Left colon (tissue), 2 donors: ENCODE data around the gene CYSLTR2. TPM values are rescaled to one million over a fixed set of nuclear protein-coding genes. Genes with fewer than 3 reads are reported as not detected.
"Not testable (repeated sequence)": the region's sequence is repeated elsewhere in the genome, so short reads cannot be mapped to it uniquely, and the experiment has no call there.

Experiments
- ATAC-seq: fragments of 200-7000 bp; cut with Tn5 transposase; one replicate; pipeline ENCODE4 v1.9.1; 2020; ENCODE audit warnings: mild to moderate bottlenecking, moderate library complexity
- DNase-seq, 2 donors: peaks; one replicate each; pipeline ENCODE4 v3.0.0-alpha.2; 2020
- intact Hi-C, 2 donors: fragments of 100-400 bp; cut with DNase I in 1 of 2; cut with micrococcal nuclease in 1 of 2; formaldehyde crosslinking; loops; one replicate each; pipeline versions ENCODE4 v1.11.2 to v1.14.0; 2022; cut with DNase I, micrococcal nuclease
- total RNA-seq, 2 donors: library from RNA; stranded (reverse); fragmentation: NEBNext Ultra II Directional; extraction: Animal tissue kit (Norgen Biotek cat#: 25700); gene quantifications; one replicate each; pipeline ENCODE4 v1.2.1, GENCODE V29; 2021
- donor health status: DM: no; HTN: no; CAD: no.
- donor health status: DM: yes; HTN: yes; CAD: no.

The CYSLTR2 gene
- total RNA-seq, 2 donors from 2014 or later: 0.27 to 0.36 TPM

DNA sequence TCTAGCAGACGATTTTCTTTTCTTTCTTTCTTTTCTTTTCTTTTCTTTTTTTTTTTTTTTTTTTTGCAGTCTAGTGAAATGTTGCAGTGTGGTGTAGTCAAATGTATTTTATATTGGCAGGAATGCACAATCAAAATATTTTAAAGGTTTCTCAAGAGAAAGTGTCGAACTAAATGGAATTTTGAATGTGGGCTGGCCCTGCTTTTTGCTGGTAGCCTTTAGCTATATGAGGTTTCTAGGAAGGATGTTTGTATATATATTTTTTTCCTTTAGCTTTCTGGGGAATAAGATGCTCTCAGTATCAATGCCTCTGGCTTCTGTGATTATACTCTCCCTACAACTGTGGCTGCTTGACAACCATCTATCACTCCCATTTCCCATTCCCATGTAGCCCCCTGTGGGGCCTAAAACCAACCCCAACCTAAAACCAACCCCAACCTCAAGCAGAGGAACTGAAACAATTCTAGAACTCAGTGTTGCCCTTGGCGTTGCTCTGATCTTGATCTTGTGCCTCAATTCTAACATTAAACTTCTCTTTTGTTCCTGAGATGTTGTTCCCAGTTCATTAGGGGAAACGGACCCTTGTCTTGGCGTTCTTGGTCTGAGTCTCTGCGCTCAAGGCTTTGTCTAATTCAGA lies 27.1 kb downstream of the CYSLTR2 start:
- intact Hi-C loops: no loop called here
- ATAC-seq: no peak
- DNase-seq: no peak

DNA sequence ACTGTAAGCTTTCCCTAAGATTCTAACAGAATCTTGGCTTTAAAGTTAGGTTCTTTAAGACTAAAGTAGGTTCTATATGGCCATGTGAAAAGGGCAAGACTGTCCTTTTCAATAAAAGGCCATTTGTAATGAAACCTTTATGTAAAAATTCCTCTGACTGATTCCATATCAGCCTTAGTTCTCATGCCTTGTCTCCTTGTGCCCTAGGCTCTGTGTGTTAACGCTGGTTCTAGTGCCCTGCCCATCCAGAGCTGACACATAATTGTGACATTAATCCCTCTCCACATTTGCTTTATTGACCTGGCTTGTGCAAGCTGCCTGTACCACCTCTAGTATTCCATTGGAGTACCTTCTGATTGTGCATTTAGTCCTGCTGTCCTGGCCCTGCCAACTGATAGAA lies 28.2 kb downstream of the CYSLTR2 start:
- intact Hi-C loops: no loop called here
- ATAC-seq (no peak), DNase-seq (no peak)

DNA sequence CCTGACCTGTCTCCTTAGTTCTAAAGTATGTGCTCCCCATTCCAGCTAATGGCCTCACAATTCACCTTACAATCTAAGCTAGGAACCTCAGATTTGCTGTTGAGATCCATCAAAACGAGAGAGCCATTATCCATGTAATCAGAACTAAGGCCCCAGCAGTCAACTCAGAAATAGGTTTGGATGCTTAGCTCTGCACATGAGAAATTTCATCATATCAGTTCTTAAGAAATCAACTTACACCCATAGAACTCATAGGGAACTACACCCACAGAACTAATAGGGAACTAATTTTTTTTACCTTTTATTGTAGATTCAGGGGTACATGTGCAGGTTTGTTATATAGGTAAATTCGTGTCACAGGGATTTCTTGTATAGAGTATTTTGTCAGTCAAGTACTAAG lies 28.7 kb downstream of the CYSLTR2 start:
- DNase-seq (no peak), ATAC-seq (no peak)
- intact Hi-C loops: no loop called here

DNA sequence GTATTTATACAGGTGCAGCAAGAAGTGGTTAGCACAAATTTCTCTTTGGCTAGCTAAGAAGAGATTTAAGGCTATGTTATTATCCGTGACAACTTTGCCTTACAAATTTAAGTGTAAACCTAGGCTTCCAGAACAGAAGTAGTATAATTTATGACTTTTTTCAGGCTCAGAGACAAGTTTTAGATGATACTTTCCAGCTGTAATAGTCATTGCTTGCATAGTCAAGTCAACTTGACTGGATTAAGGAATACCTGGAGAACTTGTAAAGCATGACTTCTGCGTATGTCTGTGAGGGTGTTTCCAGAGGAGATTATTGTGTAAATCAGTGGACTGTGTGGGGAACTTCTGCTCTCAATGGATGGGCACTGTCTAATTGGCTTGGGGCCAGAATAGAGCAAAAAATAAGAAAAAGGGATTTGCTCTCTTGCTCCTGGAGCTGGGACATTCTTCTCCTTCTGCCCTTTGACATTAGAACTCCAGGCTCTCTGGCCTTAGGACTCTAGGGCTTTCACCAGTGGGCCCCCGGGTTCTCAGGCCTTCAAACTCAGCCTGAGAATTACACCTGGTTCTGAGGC lies 33.0 kb downstream of the CYSLTR2 start:
- ATAC-seq (no peak), DNase-seq (no peak)
- intact Hi-C loops: no loop called here

DNA sequence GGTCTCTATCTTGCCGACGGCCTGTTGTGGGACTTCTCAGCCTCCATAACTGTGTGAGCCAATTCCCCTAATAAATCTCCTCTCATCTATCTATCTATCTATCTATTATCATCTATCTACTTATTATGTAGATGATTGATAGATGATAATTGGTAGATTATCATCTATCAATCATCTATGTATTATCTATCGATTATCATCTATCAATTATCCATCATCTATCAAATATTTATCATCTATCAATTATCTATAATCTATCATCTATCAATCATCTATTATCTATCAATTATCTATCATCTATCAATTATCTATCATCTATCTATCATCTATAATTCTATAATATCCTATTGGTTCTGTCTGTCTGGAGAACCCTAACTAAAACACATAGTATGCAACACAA lies 33.5 kb downstream of the CYSLTR2 start:
- ATAC-seq: no peak
- intact Hi-C loops: no loop called here
- no peak for DNase-seq

DNA sequence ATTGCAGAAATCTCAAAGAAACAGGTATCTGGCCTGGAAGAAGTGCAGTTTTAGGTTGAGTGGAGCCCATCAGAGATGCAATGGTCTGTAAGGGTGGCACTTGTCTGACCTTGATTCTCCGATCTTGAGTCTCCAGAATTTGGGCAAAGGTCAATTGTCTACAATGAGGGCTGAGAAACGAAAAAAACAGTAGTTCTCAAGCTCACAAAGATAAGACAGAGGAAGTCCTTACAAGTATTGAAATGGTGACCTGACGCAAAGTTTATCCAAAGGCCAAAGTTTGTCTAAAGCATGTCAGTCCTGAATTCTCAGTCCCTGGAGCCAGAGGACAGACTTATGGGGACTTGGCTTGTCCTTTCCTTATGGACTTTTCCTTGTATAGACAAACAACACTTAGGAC lies 40.3 kb downstream of the CYSLTR2 start:
- ATAC-seq (no peak), DNase-seq (no peak)
- intact Hi-C loops: no loop called here

DNA sequence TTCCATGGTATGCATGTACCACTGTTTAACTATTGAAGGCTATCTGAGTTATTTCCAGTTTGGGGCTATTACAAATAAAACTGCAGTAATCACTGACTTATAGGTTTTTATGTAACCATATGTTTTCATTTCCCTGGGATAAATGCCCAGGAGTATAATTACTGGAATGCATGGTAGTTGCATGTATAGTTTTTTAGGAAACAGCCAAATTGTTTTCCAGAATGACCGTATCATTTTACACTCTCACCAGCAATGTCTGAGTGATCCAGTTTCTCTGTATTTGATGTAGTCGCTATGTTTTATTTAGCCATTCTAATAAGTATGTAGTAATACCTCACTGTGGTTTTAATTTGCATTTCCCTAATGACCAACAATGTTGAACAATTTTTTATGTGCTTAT lies 42.0 kb downstream of the CYSLTR2 start:
- no peak for DNase-seq

DNA sequence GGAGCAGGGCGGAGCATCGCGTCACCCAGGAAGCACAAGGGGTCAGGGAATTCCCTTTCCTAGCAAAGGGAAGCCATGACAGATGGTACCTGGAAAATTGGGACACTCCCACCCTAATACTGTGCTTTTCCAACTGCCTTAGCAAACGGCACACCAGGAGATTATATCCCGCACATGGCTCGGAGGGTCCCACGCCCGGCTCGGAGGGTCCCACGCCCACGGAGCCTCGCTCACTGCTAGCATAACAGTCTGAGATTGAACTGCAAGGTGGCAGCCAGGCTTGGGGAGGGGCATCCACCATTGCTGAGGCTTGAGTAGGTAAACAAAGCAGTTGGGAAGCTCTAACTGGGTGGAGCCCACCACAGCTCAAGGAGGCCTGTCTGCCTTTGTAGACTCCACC lies 42.9 kb downstream of the CYSLTR2 start:
- ATAC-seq, DNase-seq: not testable (repeated sequence)

More for the DNA sequence above, 42.0 kb downstream of the CYSLTR2 start:
- ATAC-seq: no peak
- intact Hi-C loops: no loop called here

DNA sequence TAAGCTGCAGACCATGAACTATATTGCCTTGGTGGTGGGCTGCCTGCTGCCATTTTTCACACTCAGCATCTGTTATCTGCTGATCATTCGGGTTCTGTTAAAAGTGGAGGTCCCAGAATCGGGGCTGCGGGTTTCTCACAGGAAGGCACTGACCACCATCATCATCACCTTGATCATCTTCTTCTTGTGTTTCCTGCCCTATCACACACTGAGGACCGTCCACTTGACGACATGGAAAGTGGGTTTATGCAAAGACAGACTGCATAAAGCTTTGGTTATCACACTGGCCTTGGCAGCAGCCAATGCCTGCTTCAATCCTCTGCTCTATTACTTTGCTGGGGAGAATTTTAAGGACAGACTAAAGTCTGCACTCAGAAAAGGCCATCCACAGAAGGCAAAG lies 53.7 kb downstream of the CYSLTR2 start:
- no peak for ATAC-seq
- intact Hi-C loops: no loop called here
- no peak for DNase-seq

More for the DNA sequence above, 42.9 kb downstream of the CYSLTR2 start:
- intact Hi-C loops: not testable (repeated sequence)

DNA sequence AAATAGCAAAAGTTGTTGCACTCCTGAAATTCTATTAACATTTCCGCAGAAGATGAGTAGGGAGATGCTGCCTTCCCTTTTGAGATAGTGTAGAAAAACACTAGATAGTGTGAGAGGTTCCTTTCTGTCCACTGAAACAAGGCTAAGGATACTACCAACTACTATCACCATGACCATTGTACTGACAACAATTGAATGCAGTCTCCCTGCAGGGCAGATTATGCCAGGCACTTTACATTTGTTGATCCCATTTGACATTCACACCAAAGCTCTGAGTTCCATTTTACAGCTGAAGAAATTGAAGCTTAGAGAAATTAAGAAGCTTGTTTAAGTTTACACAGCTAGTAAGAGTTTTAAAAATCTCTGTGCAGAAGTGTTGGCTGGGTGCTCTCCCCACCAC lies 55.0 kb downstream of the CYSLTR2 start:
- DNase-seq (no peak), ATAC-seq (no peak)
- intact Hi-C loops: no loop called here

DNA sequence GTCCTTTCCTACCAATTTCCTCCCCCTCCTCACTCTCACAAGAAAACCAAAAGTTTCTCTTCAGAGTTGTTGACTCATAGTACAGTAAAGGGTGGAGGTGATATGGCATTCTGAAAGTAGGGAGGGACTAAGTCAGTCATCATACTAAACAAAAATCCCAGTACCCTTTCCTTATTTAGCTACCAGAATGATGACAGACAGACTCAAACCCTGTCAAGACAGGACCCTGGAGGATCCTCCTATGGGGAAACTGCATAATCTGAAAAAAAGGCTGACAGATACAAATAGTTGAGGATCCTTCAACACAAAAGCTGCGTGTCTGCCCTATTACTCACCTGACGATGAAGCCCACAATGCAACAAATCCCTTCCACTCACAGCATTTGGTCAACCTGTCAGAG lies 55.5 kb downstream of the CYSLTR2 start:
- intact Hi-C loops: no loop called here

DNA sequence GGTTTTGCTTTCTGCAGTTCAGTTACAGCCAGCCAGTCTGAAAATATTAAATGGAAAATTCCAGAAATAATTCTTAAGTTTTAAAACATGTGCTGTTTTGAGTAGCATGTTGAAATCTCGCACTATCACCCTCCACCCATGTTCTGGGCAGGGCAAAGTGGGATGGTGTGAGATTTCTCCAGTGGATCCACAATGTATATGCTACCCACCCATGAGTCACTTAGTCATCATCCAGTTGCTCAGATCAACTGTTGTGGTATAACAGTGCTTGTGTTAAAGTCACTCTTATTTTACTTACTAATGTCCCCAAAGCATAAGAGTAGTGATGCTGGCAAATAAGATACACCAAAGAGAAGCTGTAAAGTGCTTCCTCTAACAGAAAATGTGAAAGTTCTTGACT lies 56.4 kb downstream of the CYSLTR2 start:
- intact Hi-C loops: no loop called here
- ATAC-seq: no peak
- no peak for DNase-seq

More for the DNA sequence above, 55.5 kb downstream of the CYSLTR2 start:
- no peak for DNase-seq
- ATAC-seq: no peak

DNA sequence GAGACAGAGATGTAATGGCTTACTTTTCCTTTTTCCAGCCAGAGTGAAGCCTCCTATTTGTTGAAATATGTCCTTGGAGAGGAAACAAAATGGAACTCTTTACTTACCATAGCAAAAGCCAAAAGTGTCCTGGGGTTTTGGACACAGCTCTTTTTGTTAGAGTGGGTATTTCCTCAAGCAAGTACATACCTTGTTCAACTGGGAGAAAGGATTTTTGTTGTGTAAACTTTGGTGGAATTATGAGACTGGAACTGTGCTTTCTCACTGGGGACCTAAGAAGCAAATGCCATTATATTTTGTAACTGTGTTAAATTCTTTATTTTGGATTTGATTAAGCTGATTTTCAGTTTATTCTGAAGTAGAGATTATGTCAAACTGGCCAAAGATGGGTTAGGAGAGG lies 58.4 kb downstream of the CYSLTR2 start:
- intact Hi-C loops: no loop called here
- DNase-seq: no peak

DNA sequence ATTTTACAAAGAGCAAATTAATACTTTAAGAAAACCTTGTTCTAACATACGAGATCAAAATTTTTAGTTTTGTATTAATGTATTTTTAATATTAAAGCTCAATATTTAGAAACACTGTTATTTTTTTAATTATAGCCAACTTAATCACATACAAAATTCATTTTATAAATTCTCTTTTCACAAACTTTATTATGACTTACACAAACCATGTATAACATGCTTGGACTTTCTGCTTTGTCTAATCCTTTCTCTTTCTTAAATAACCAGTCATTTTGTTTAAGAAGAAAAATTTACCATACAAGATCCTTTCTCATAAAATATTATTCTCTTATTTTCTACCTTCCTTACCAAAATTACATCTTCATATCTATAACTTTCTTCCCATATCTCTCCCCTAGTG lies 62.2 kb downstream of the CYSLTR2 start:
- intact Hi-C loops: no loop called here
- no peak for ATAC-seq
- DNase-seq: no peak

More for the DNA sequence above, 58.4 kb downstream of the CYSLTR2 start:
- ATAC-seq: no peak

DNA sequence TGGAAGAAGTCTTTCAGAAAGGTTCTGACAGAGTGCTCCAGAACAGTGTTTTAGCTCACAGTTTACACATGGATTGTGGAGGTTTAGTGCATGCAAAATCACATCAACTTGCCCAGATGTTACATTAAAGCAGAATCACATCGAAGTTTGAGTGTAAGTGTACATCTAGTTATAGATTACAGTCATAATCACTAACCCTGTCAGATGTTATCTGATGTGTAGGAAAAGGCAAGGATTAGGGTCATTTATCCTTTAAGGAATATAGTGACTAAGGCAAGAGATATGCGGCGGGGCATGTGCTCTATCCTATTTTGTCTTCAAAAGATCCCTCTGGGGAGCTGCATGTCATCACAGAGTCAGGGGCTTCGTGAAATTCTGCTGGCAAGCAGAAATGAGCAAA lies 66.9 kb downstream of the CYSLTR2 start:
- intact Hi-C loops: no loop called here
- ATAC-seq: no peak
- no peak for DNase-seq

DNA sequence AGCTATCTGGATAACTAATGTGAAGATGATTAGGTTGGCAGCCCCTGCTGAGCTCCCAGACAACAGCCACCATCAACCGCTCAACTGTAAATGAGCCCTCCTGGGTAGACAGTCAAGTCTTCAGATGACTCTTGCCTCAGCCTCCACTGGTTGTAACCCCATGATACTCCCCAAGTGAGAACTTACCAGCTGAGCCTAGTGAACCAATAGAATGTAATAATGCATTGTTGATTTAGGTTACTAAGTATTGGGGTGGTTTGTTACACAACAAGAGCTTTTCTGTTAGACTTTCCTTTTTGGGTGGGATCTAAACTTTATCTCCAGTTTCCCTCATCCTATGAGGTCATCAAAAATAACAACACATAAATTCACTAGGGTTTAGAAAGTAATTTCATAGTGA lies 69.4 kb downstream of the CYSLTR2 start:
- no peak for ATAC-seq
- intact Hi-C loops: no loop called here
- DNase-seq: no peak

DNA sequence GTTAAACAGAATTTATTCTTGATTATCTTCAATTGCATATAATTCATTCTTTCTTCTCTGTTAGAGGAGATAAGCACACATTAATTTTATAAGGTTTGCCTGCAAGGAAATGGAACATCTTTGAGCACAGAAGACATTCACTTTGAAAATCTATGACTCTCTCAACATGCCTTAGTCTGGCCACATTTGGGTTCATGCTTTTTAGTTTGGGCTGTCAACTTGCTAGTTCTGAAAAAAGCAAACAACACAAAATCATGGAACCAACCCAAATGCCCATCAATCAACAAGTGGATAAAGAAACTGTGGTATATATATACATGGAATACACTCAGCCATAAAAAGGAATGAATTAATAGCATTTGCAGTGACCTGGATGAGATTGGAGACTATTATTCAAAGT lies 71.5 kb downstream of the CYSLTR2 start:
- no peak for ATAC-seq
- intact Hi-C loops: no loop called here
- DNase-seq: no peak

DNA sequence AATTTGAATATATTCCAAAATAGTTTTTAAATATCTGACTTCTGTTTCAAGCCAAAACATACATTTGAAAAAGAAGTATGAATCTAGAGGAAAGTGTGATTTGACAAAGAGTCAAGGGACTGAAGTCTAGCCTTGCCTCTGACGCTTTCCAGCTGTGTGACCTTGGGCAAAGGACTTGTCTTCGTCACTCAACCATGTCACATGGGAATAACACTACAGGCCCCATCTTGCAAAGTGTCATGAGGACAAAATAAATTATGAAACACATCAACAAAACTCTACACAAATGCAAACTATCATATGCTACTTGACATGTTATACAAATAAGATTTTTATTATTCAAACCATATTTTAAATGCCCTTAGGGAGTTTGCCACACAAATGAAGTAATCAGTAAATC lies 73.0 kb downstream of the CYSLTR2 start:
- DNase-seq: no peak
- intact Hi-C loops: no loop called here
- no peak for ATAC-seq

DNA sequence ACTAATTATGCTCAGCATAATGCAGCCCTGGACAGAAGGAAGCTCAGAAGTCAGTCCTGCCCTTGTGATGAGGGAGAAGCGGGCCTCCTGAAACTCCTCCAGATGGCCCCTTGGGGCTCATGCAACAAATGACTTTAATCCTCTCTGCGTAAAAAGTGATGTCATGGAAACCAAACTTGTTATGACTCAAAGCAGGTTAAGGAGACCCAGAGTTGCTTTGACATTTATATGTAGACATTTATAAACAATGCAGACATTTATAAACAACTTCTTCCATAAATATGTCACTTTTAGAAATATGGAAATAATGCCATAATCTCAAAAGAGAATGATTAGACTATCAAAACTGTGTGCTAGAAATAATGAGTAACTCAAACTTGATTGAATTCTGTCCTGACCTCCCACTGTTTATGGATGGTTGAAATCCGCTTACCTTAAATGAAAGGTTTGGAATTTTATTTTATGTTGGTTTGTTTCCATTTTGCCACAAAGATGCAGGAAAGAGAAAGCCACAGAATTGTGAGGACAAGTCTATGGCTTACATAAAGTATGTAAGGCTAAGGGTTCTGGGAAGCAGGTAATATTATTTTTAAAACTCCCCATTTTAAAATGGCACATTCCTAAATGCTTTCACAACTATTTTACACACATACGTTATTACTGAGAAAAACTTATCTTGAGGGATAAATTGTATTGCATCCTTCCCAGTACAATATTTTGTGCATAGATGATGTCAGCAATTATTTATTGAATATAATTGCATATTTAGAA lies 73.7 kb downstream of the CYSLTR2 start:
- ATAC-seq (no peak), DNase-seq (no peak)
- intact Hi-C loops: no loop called here

DNA sequence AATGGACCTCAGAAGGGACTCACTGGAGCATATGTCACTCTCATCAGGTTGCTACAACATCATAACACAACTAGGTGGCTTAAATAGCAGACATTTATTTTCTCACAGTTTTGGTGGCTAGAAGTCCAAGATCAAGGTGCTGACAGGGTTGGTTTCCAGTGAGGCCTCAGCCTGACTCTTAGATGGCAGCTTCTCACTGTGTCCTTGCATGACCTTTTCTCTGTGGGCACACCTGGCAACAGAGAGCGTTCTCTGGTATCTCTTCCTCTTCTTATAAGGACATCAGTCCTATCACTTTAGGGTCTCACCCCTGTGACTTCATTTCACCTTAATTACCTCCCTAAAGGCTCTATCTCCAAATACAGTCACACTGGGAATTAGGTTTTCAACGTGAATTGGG lies 74.5 kb downstream of the CYSLTR2 start:
- intact Hi-C loops: no loop called here
- ATAC-seq (no peak), DNase-seq (no peak)
